ENCODE data around the gene SMIM15.

- no peak for TF ChIP-seq MXI1 (IDR thresholded peaks at IDR 0.05; ENCODE audit: borderline replicate concordance, low read depth, low read length)
- no peak for TF ChIP-seq POLR2A (IDR thresholded peaks at IDR 0.05; ENCODE audit: low read depth, low read length)
- TF ChIP-seq USF2 (IDR thresholded peaks at IDR 0.05; ENCODE audit: low read depth, low read length) = no peak
- TF ChIP-seq CTCF (conservative IDR thresholded peaks at IDR 0.05; ENCODE audit: low read depth, low read length) = no peak
- TF ChIP-seq CHD1 (IDR thresholded peaks at IDR 0.05; ENCODE audit: low read depth, low read length) = no peak
- TF ChIP-seq FOS (IDR thresholded peaks at IDR 0.05; ENCODE audit: low read depth, low read length) = no peak
- TF ChIP-seq MAFK (IDR thresholded peaks at IDR 0.05; ENCODE audit: low read depth, low read length) = no peak
- TF ChIP-seq SMC3 (IDR thresholded peaks at IDR 0.05; ENCODE audit: low read depth, low read length) = no peak
- no peak for TF ChIP-seq ELK1 (IDR thresholded peaks at IDR 0.05; ENCODE audit: borderline replicate concordance, low read depth, low read length)
- TF ChIP-seq RAD21 (IDR thresholded peaks at IDR 0.05; ENCODE audit: low read length) = no peak
- no peak for TF ChIP-seq CEBPB (IDR thresholded peaks at IDR 0.05; ENCODE audit: low read depth, low read length)
- TF ChIP-seq RFX5 (IDR thresholded peaks at IDR 0.05; ENCODE audit: low read depth, low read length) = no peak
- no peak for TF ChIP-seq RCOR1 (IDR thresholded peaks at IDR 0.05; ENCODE audit: insufficient replicate concordance, low read length)
- TF ChIP-seq MAZ (IDR thresholded peaks at IDR 0.05; ENCODE audit: borderline replicate concordance, low read depth, low read length) = no peak
These were observed 14.8 kb upstream of the SMIM15 start for GRCh38 chr5:61177070-61177469.
